H9 (cell line): ENCODE results near the gene ANXA10. TPM values are rescaled to one million over a fixed set of nuclear protein-coding genes. Genes with fewer than 3 reads are reported as not detected.
A peak's percentile ranks its signal among the peaks of the same experiment; 100 is the strongest.
"Not testable (repeated sequence)": the region's sequence is repeated elsewhere in the genome, so short reads cannot be mapped to it uniquely, and the experiment has no call there.

ENCODE experiments used
- DNase-seq: peaks from one replicate; pipeline ENCODE4 v3.0.0-alpha.2; 2017
- H2AFZ ChIP-seq: one replicate; pipeline ENCODE4 v1.6.1; 2013; ENCODE audit warnings: mild to moderate bottlenecking, low read length, control low read depth, moderate library complexity
- H2AK5ac ChIP-seq: 2 replicates; pipeline ENCODE4 v1.6.1; 2013; ENCODE audit warnings: low read length, control low read depth, mixed read lengths; ENCODE audit not compliant: insufficient read length
- H2BK120ac ChIP-seq: one replicate; pipeline ENCODE4 v1.6.1; 2013; ENCODE audit warnings: low read depth, mild to moderate bottlenecking, low read length, control low read depth, inconsistent platforms; ENCODE audit not compliant: poor library complexity, severe bottlenecking
- H2BK12ac ChIP-seq: 2 replicates; pipeline ENCODE4 v1.6.1; 2013; ENCODE audit warnings: low read length, control low read depth, mixed read lengths, low read depth; ENCODE audit not compliant: insufficient read length
- H2BK15ac ChIP-seq: 2 replicates; pipeline ENCODE4 v1.6.1; 2013; ENCODE audit warnings: low read depth, low read length, control low read depth
- H2BK20ac ChIP-seq: one replicate; pipeline ENCODE4 v1.6.1; 2013; ENCODE audit warnings: low read depth, mild to moderate bottlenecking, low read length, control low read depth, inconsistent platforms; ENCODE audit not compliant: poor library complexity, severe bottlenecking
- H2BK5ac ChIP-seq: 2 replicates; pipeline ENCODE4 v1.6.1; 2013; ENCODE audit warnings: low read length, control low read depth, mixed read lengths; ENCODE audit not compliant: insufficient read length
- H3K14ac ChIP-seq: 2 replicates; pipeline ENCODE4 v1.6.1; 2013; ENCODE audit warnings: low read length, control low read depth; ENCODE audit not compliant: insufficient read depth
- H3K18ac ChIP-seq: 2 replicates; pipeline ENCODE4 v1.6.1; 2013; ENCODE audit warnings: low read depth, mild to moderate bottlenecking, mixed read lengths, low read length, control low read depth; ENCODE audit not compliant: insufficient read length
- H3K23ac ChIP-seq: 2 replicates; pipeline ENCODE4 v1.6.1; 2013; ENCODE audit warnings: low read length, control low read depth, mixed read lengths, low read depth; ENCODE audit not compliant: insufficient read length
- H3K23me2 ChIP-seq: 2 replicates; pipeline ENCODE4 v1.6.1; 2013; ENCODE audit warnings: low read depth, mild to moderate bottlenecking, mixed read lengths, low read length, control low read depth; ENCODE audit not compliant: insufficient read length, poor library complexity, severe bottlenecking
- H3K27ac ChIP-seq: 2 replicates; pipeline ENCODE4 v1.5.1; 2013; ENCODE audit warnings: low read length, control low read depth, mixed read lengths, low read depth; ENCODE audit not compliant: insufficient read length
- H3K27me3 ChIP-seq: 2 replicates; pipeline ENCODE4 v1.6.1; 2013; ENCODE audit warnings: low read length, control low read depth, inconsistent platforms; ENCODE audit not compliant: insufficient read depth
- H3K4ac ChIP-seq: 2 replicates; pipeline ENCODE4 v1.6.1; 2013; ENCODE audit warnings: low read depth, mild to moderate bottlenecking, control low read depth, inconsistent platforms, low read length, moderate library complexity
- H3K4me1 ChIP-seq: 2 replicates; pipeline ENCODE4 v1.6.1; 2013; ENCODE audit warnings: low read length, control low read depth, inconsistent platforms; ENCODE audit not compliant: insufficient read depth
- H3K4me2 ChIP-seq: 2 replicates; pipeline ENCODE4 v1.6.1; 2013; ENCODE audit warnings: low read length, control low read depth, mixed read lengths; ENCODE audit not compliant: insufficient read length, insufficient read depth
- H3K56ac ChIP-seq: 2 replicates; pipeline ENCODE4 v1.6.1; 2013; ENCODE audit warnings: low read depth, mild to moderate bottlenecking, mixed read lengths, low read length, control low read depth; ENCODE audit not compliant: insufficient read length
- H3K79me1 ChIP-seq: 2 replicates; pipeline ENCODE4 v1.6.1; 2013; ENCODE audit warnings: low read depth, mild to moderate bottlenecking, moderate library complexity, low read length, control low read depth, inconsistent platforms; ENCODE audit not compliant: insufficient read depth, poor library complexity, severe bottlenecking
- H3K79me2 ChIP-seq: 2 replicates; pipeline ENCODE4 v1.6.1; 2013; ENCODE audit warnings: low read length, control low read depth, inconsistent platforms; ENCODE audit not compliant: insufficient read depth
- H3K9ac ChIP-seq: 2 replicates; pipeline ENCODE4 v1.6.1; 2013; ENCODE audit warnings: low read length, control low read depth, mixed read lengths; ENCODE audit not compliant: insufficient read length; ENCODE audit errors: extremely low read depth
- H3K9me3 ChIP-seq: one replicate; pipeline ENCODE4 v1.6.1; 2013; ENCODE audit warnings: low read depth, low read length, inconsistent platforms; ENCODE audit not compliant: control insufficient read depth
- H3T11ph ChIP-seq: one replicate; pipeline ENCODE4 v1.6.1; 2013; ENCODE audit warnings: mild to moderate bottlenecking, low read length, control low read depth, inconsistent platforms
- H4K20me1 ChIP-seq: one replicate; pipeline ENCODE4 v1.6.1; 2013; ENCODE audit not compliant: control insufficient read depth, insufficient read length, insufficient read depth
- H4K5ac ChIP-seq: 2 replicates; pipeline ENCODE4 v1.6.1; 2013; ENCODE audit warnings: low read depth, mild to moderate bottlenecking, mixed read lengths, low read length, control low read depth; ENCODE audit not compliant: insufficient read length
- H4K8ac ChIP-seq: replicated peaks from 2 replicates; pipeline ENCODE4 v1.6.1; 2013; ENCODE audit warnings: low read length, control low read depth, mixed read lengths, low read depth; ENCODE audit not compliant: insufficient read length
- H4K91ac ChIP-seq: 2 replicates; pipeline ENCODE4 v1.6.1; 2013; ENCODE audit warnings: low read depth, mild to moderate bottlenecking, moderate library complexity, mixed read lengths, low read length, control low read depth; ENCODE audit not compliant: insufficient read length
- H3K27ac Mint-ChIP-seq, 3 experiments: 2 replicates in 2 of 3; 3 replicates in 1 of 3; pipeline ENCODE4 v1.8.0; 2020 to 2021; ENCODE audit warnings: mixed read lengths in 3 of 3, mild to moderate bottlenecking in 1 of 3, moderate library complexity in 1 of 3
- H3K27me3 Mint-ChIP-seq: 2 replicates; pipeline ENCODE4 v1.8.0; 2021; ENCODE audit warnings: low read depth, mild to moderate bottlenecking, moderate library complexity, mixed read lengths
- H3K36me3 Mint-ChIP-seq, 3 experiments: 2 replicates in 2 of 3; 3 replicates in 1 of 3; pipeline ENCODE4 v1.8.0; 2020 to 2021; ENCODE audit warnings: low read depth in 3 of 3, mixed read lengths in 3 of 3; ENCODE audit not compliant: insufficient read depth in 1 of 3
- H3K4me1 Mint-ChIP-seq, 2 experiments: 2 replicates each; pipeline ENCODE4 v1.8.0; 2020; ENCODE audit warnings: mixed read lengths in 2 of 2
- H3K4me3 Mint-ChIP-seq, 2 experiments: 2 replicates in 1 of 2; 3 replicates in 1 of 2; pipeline ENCODE4 v1.8.0; 2020 to 2021; ENCODE audit warnings: mild to moderate bottlenecking in 2 of 2, mixed read lengths in 2 of 2, moderate library complexity in 1 of 2
- H3K9me3 Mint-ChIP-seq, 2 experiments: 2 replicates in 1 of 2; 3 replicates in 1 of 2; pipeline ENCODE4 v1.8.0; 2020; ENCODE audit warnings: mild to moderate bottlenecking in 2 of 2, mixed read lengths in 2 of 2, moderate library complexity in 1 of 2
- CTCF ChIP-seq: fragments of 200-600 bp; sonication (generic); conservative IDR thresholded peaks from 3 replicates; pipeline ENCODE4 v1.8.0; 2021; ENCODE audit warnings: antibody characterized with exemption, mild to moderate bottlenecking
- WGBS: extraction: QIAGEN DNeasy Blood & Tissue Kit; methylation state at CpG from one replicate; pipeline ENCODE4 v1.1.7; 2013; ENCODE audit warnings: missing lambda C conversion rate, low lambda C conversion rate, mixed read lengths; ENCODE audit not compliant: insufficient read length; ENCODE audit errors: extremely low coverage; 5-methylcytosine and 5-hydroxymethylcytosine counted together
- total RNA-seq: library from RNA; stranded (reverse); gene quantifications from 2 replicates; pipeline ENCODE4 v1.2.1, GENCODE V29; 2021

Gene ANXA10
- total RNA-seq, 1 experiment from 2014 or later, result not detected

DNA sequence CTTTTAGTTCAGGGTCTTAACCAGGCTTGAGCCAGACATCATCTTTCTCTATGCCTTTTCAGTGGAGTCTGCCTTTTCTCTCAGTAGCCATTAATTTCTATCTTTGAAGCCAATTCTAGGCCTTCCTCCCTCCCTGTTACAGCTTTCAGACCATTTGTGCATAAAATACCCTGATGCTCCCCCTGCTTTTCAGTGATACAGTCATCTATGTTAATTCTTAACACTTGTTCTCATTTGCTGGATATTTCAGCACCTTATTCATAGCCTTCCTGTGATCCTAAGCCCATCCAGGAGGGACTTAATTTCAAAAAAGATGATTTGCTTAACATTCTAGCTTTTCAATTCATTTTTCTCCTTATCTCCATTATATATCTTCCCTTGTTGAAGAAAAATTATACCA, 42.3 kb downstream of the ANXA10 start:
- Histone ChIP-seq H4K20me1 (no peaks in the 10 kb centered on the region), H3K9ac (no peak overlapping the region), H3K23me2 (no peaks in the 10 kb centered on the region), H3K27ac (no peak overlapping the region), H3K14ac (no peak overlapping the region), H2BK15ac (no peak overlapping the region), H2AK5ac (no peak overlapping the region), H2BK5ac (no peak overlapping the region), H3K4me2 (no peak overlapping the region), H4K8ac (no peak overlapping the region), H3K79me2 (no peaks in the 10 kb centered on the region), H3K27me3 (no peaks in the 10 kb centered on the region), H3K4ac (no peak overlapping the region), H3K9me3 (no peaks in the 10 kb centered on the region), H4K91ac (no peak overlapping the region), H3K23ac (no peak overlapping the region), H2AFZ (no peak overlapping the region), H3K79me1 (no peaks in the 10 kb centered on the region), H4K5ac (no peak overlapping the region), H3K56ac (no peak overlapping the region), H3T11ph (no peak overlapping the region), H2BK12ac (no peak overlapping the region), H3K18ac (no peak overlapping the region), H2BK120ac (no peak overlapping the region), H2BK20ac (no peak overlapping the region), H3K4me1 (no peaks in the 10 kb centered on the region)
- DNase-seq, result no peak
- no peaks in the 10 kb centered on the region for H3K36me3 Mint-ChIP-seq
- H3K4me1 Mint-ChIP-seq, result no peaks in the 10 kb centered on the region
- no peaks in the 10 kb centered on the region for H3K9me3 Mint-ChIP-seq
- no peaks in the 10 kb centered on the region for H3K27me3 Mint-ChIP-seq
- no peak overlapping the region for H3K4me3 Mint-ChIP-seq
- H3K27ac Mint-ChIP-seq, result peak overlapping the region in 1 of 3 experiments; percentile 25; a peak in 1 of 7 replicates
- TF ChIP-seq CTCF, result no peak

DNA sequence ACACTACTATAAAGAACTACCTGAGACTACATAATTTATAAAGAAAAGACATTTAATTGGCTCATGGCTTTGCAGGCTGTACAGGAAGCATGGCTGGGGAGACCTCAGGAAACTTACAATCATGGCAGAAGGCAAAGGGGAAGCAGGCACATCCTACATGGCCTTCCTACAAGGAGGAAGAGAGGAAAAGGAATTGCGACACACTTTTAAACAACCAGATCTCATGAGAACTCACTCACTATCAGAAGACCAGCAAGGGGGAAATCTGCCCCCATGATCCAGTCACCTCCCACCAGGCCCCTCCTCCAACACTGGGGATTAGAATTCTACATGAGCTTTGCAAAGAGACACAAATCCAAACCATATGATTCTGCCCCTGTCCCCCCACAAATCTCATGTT, 43.5 kb downstream of the ANXA10 start:
- not testable (repeated sequence) for H3K9me3 Mint-ChIP-seq, H2AK5ac ChIP-seq, H2AFZ ChIP-seq, H3K27me3 ChIP-seq, H3K36me3 Mint-ChIP-seq, H4K20me1 ChIP-seq, H3K79me2 ChIP-seq, H3K4me2 ChIP-seq, H3K23ac ChIP-seq, H3K27me3 Mint-ChIP-seq, H3K9me3 ChIP-seq, H3K4me1 Mint-ChIP-seq, H3K79me1 ChIP-seq, H3K4me1 ChIP-seq, H3K4ac ChIP-seq, H2BK12ac ChIP-seq, H3K4me3 Mint-ChIP-seq, H2BK120ac ChIP-seq, H3K18ac ChIP-seq, H3K9ac ChIP-seq, H3K56ac ChIP-seq, H4K91ac ChIP-seq, H2BK15ac ChIP-seq, H2BK20ac ChIP-seq, H4K5ac ChIP-seq, H3K27ac ChIP-seq, DNase-seq, H3K14ac ChIP-seq, H4K8ac ChIP-seq, H2BK5ac ChIP-seq, H3K23me2 ChIP-seq, H3T11ph ChIP-seq
- H3K27ac Mint-ChIP-seq, result peak overlapping the region in 2 of 3 experiments; percentile 34 to 76; a peak in 2 of 7 replicates
- no CpG with 5 or more reads among the region's 1 CpG for WGBS
